Astrocyte (in vitro differentiated cells and primary cell): ENCODE data around the gene MYLK3. TPM values are rescaled to one million over a fixed set of nuclear protein-coding genes. Genes with fewer than 3 reads are reported as not detected.

Experiments used
- DNase-seq: peaks from one replicate; pipeline ENCODE4 v3.0.0-alpha.2; 2010; ENCODE audit warnings: low read depth
- FAIRE-seq: peaks from 2 replicates; lab custom pipeline; 2011; peaks lifted over from hg19 to GRCh38; lab: Jason Lieb, UNC
- H2AFZ ChIP-seq: 2 replicates; pipeline ENCODE4 v1.6.0; 2012; ENCODE audit warnings: low read depth, low read length, inconsistent platforms
- H3K27ac ChIP-seq: 2 replicates; pipeline ENCODE4 v1.5.1; 2011; ENCODE audit warnings: low read depth, low read length, inconsistent platforms
- H3K27me3 ChIP-seq: 2 replicates; pipeline ENCODE4 v1.6.0; 2011; ENCODE audit warnings: low read length, inconsistent platforms; ENCODE audit not compliant: insufficient read depth
- H3K36me3 ChIP-seq: 2 replicates; pipeline ENCODE4 v1.5.1; 2011; ENCODE audit warnings: low read length, inconsistent platforms; ENCODE audit not compliant: insufficient read depth
- H3K4me1 ChIP-seq: 2 replicates; pipeline ENCODE4 v1.5.1; 2011; ENCODE audit warnings: low read length, inconsistent platforms; ENCODE audit not compliant: insufficient read depth
- H3K4me2 ChIP-seq: 2 replicates; pipeline ENCODE4 v1.6.0; 2012; ENCODE audit warnings: low read length, inconsistent platforms
- H3K4me3 ChIP-seq: 2 replicates; pipeline ENCODE4 v1.5.1; 2011; ENCODE audit warnings: low read depth, mild to moderate bottlenecking, low read length, inconsistent platforms; ENCODE audit not compliant: insufficient read depth
- H3K79me2 ChIP-seq: 2 replicates; pipeline ENCODE4 v1.6.0; 2012; ENCODE audit warnings: mild to moderate bottlenecking, low read length, inconsistent platforms; ENCODE audit not compliant: insufficient read depth
- H3K9ac ChIP-seq: 2 replicates; pipeline ENCODE4 v1.6.0; 2012; ENCODE audit warnings: mild to moderate bottlenecking, low read length, inconsistent platforms
- H3K9me3 ChIP-seq: 2 replicates; pipeline ENCODE4 v1.5.1; 2012; ENCODE audit warnings: low read depth, mild to moderate bottlenecking, low read length, inconsistent platforms; ENCODE audit not compliant: insufficient read depth
- H4K20me1 ChIP-seq: 2 replicates; pipeline ENCODE4 v1.6.0; 2012; ENCODE audit warnings: low read length, inconsistent platforms; ENCODE audit not compliant: insufficient read depth
- H3K27ac Mint-ChIP-seq: one replicate; pipeline ENCODE4 v1.8.0; 2021; ENCODE audit warnings: mild to moderate bottlenecking, mixed read lengths; ENCODE audit not compliant: unreplicated experiment
- H3K27me3 Mint-ChIP-seq: one replicate; pipeline ENCODE4 v1.8.0; 2021; ENCODE audit warnings: low read depth, mixed read lengths; ENCODE audit not compliant: unreplicated experiment
- H3K36me3 Mint-ChIP-seq: one replicate; pipeline ENCODE4 v1.8.0; 2021; ENCODE audit warnings: low read depth, mixed read lengths; ENCODE audit not compliant: unreplicated experiment
- H3K4me1 Mint-ChIP-seq: one replicate; pipeline ENCODE4 v1.8.0; 2021; ENCODE audit warnings: low read depth, mixed read lengths; ENCODE audit not compliant: unreplicated experiment
- H3K4me3 Mint-ChIP-seq: one replicate; pipeline ENCODE4 v1.8.0; 2021; ENCODE audit warnings: mild to moderate bottlenecking, moderate library complexity, mixed read lengths; ENCODE audit not compliant: unreplicated experiment
- H3K9me3 Mint-ChIP-seq: one replicate; pipeline ENCODE4 v1.8.0; 2021; ENCODE audit warnings: mild to moderate bottlenecking, mixed read lengths; ENCODE audit not compliant: unreplicated experiment
- EZH2 ChIP-seq: IDR thresholded peaks from 2 replicates; pipeline ENCODE4 v1.6.1; 2012; ENCODE audit warnings: mild to moderate bottlenecking, low read length, inconsistent platforms; ENCODE audit not compliant: insufficient read depth
- total RNA-seq: library from RNA; stranded (reverse); gene quantifications from 2 replicates; pipeline ENCODE4 v1.2.1, GENCODE V29; 2021
- TF ChIP-seq, protein P1 (sequence below): IDR thresholded peaks from 2 replicates; pipeline ENCODE4 v1.5.1; 2011; ENCODE audit warnings: low read depth, mild to moderate bottlenecking, inconsistent platforms, low read length, moderate library complexity; ENCODE audit not compliant: insufficient read depth

Gene MYLK3
- total RNA-seq, 1 donor from 2014 or later, result 1.3 TPM

DNA sequence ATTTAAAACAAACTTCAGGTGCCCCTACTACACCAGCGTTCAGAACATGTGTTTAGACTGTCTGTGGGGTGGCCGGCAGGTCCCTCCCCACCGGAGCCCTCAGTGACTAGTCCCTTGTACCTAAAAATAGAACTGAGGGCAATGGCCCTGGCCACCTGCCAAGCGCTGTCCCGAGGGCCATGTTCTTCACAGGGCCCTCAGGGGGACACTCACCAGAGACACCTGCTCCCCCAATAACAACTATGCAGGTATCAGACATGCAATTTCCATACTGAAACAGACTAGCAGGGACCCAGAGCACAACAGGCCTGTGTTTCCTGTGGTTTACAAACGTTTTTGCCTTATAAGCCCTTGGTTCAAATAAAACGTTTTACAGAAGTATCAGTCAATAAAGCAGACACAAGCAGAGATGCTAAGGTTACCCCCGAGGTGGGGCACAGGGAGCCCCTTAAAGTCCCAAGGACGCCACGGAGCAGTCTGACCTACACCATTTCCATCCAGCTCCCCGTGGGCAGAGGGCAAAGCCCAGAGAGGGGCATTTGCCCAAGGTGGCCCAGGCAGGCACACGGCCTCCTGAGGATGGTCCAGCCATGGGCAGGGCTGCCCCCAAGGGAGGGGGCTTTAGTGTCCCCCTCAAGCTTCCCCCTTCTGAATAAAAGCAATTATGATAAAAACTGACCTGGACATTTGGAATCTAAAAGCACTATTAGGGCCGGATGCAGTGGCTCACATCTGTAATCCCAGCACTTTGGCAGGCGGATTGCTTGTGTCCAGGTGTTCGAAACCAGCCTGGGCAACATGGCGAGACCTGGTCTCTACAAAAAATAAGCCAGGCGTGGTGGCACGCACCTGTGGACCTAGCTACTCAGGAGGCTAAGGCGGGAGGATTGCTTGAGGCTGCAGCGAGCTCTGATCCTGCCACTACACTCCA, 896 bp upstream of the MYLK3 start:
- no peak overlapping the region for H3K4me2 ChIP-seq
- H3K9me3 Mint-ChIP-seq, result no peaks in the 10 kb centered on the region
- no peaks in the 10 kb centered on the region for H3K27me3 Mint-ChIP-seq
- no peaks in the 10 kb centered on the region for H3K4me1 ChIP-seq
- no peak overlapping the region for H2AFZ ChIP-seq
- no peak for FAIRE-seq
- no peak overlapping the region for H3K4me3 Mint-ChIP-seq
- no peak overlapping the region for H3K27ac Mint-ChIP-seq
- no peak overlapping the region for H3K4me3 ChIP-seq
- no peaks in the 10 kb centered on the region for H3K9me3 ChIP-seq
- no peak for TF ChIP-seq EZH2
- TF ChIP-seq, protein P1, sequence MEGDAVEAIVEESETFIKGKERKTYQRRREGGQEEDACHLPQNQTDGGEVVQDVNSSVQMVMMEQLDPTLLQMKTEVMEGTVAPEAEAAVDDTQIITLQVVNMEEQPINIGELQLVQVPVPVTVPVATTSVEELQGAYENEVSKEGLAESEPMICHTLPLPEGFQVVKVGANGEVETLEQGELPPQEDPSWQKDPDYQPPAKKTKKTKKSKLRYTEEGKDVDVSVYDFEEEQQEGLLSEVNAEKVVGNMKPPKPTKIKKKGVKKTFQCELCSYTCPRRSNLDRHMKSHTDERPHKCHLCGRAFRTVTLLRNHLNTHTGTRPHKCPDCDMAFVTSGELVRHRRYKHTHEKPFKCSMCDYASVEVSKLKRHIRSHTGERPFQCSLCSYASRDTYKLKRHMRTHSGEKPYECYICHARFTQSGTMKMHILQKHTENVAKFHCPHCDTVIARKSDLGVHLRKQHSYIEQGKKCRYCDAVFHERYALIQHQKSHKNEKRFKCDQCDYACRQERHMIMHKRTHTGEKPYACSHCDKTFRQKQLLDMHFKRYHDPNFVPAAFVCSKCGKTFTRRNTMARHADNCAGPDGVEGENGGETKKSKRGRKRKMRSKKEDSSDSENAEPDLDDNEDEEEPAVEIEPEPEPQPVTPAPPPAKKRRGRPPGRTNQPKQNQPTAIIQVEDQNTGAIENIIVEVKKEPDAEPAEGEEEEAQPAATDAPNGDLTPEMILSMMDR, result no peak
- H3K27ac ChIP-seq, result no peak overlapping the region
- H3K9ac ChIP-seq, result no peak overlapping the region
- DNase-seq, result no peak
- H4K20me1 ChIP-seq, result no peaks in the 10 kb centered on the region
- peaks cover 11% of the 10 kb centered on the region for H3K4me1 Mint-ChIP-seq
- no peaks in the 10 kb centered on the region for H3K79me2 ChIP-seq
- H3K36me3 ChIP-seq, result no peaks in the 10 kb centered on the region
- H3K36me3 Mint-ChIP-seq, result no peaks in the 10 kb centered on the region
- no peaks in the 10 kb centered on the region for H3K27me3 ChIP-seq

DNA sequence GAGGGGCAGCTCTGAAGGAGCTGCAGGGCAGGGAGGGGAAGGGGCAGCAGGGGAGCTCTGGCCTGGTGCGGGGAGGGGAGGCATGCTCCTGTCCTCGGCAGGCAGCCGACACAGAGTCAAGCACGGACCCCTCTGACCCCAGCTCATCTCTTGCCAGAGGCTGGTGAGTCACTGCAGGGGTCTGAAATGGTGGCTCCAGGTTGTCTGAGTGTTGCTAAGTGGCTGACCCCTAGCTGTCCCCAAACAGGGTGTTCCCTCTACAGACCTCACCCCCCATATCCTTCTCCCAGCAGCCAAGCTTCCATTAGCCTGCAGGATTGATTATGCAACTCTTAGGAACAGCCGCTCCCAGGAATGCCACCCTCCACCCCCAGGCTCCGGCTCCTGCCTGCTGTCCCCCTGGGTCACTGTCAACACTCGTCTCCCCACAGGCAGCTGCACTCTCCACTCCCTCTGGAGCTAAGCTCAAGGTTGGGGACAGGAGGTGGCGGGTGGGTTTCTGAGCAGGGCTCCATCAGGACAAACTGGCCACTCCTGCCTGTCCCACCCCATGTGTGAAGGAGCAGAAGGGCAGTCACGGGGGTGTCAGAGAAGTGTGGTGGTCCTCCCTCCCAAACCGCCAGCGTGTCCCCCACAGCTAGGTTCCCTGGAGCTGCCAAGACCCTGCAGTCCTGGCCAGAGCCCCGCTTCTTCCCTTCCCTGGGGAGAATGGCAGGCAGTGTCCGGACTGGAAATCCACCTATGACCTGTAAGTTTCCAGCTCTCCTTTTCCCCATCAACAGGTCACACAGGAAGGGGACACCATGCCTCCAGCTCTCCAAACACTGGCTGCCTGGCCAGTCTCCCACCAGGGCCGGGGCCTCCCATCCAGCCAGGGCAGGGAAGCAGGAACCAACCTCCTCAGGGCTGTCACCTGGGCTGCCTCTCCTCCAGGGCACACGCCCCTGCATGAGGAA, 1.0 kb downstream of the MYLK3 start:
- H2AFZ ChIP-seq, result no peak overlapping the region
- H3K27ac Mint-ChIP-seq, result no peak overlapping the region
- no peaks in the 10 kb centered on the region for H3K27me3 ChIP-seq
- H3K4me3 Mint-ChIP-seq, result no peak overlapping the region
- no peaks in the 10 kb centered on the region for H3K9me3 Mint-ChIP-seq
- TF ChIP-seq EZH2, result no peak
- TF ChIP-seq, protein P1, result no peak
- H3K36me3 ChIP-seq, result no peaks in the 10 kb centered on the region
- H3K9me3 ChIP-seq, result no peaks in the 10 kb centered on the region
- no peak overlapping the region for H3K4me2 ChIP-seq
- H3K79me2 ChIP-seq, result no peaks in the 10 kb centered on the region
- peaks cover 16% of the 10 kb centered on the region for H3K4me1 Mint-ChIP-seq
- H3K27ac ChIP-seq, result no peak overlapping the region
- H4K20me1 ChIP-seq, result no peaks in the 10 kb centered on the region
- no peaks in the 10 kb centered on the region for H3K4me1 ChIP-seq
- H3K36me3 Mint-ChIP-seq, result no peaks in the 10 kb centered on the region
- H3K9ac ChIP-seq, result no peak overlapping the region
- no peak for FAIRE-seq
- no peak overlapping the region for H3K4me3 ChIP-seq
- no peaks in the 10 kb centered on the region for H3K27me3 Mint-ChIP-seq
- DNase-seq, result no peak
